HG02798 (cell line): ENCODE measurements around the gene COL18A1.

Experiments
- ATAC-seq: cut with Tn5 transposase; IDR thresholded peaks from one replicate; pipeline ENCODE4 v1.9.1; 2021; ENCODE audit warnings: mild to moderate bottlenecking; ENCODE audit not compliant: unreplicated experiment, poor library complexity

The COL18A1 gene

GRCh38 chr21:45449658-45450422 lies 44.9 kb downstream of the COL18A1 start:
- no peak for ATAC-seq

GRCh38 chr21:45450423-45451090 lies 45.6 kb downstream of the COL18A1 start:
- ATAC-seq = no peak

GRCh38 chr21:45451091-45451740 lies 46.3 kb downstream of the COL18A1 start:
- no peak for ATAC-seq

GRCh38 chr21:45451771-45452182 lies 46.8 kb downstream of the COL18A1 start:
- no peak for ATAC-seq

- no peak for ATAC-seq
These were observed 47.8 kb downstream of the COL18A1 start for GRCh38 chr21:45452696-45453307.

- ATAC-seq = no peak
These were observed 48.5 kb downstream of the COL18A1 start for GRCh38 chr21:45453308-45453950.

GRCh38 chr21:45454060-45454925 lies 49.3 kb downstream of the COL18A1 start:
- no peak for ATAC-seq

- ATAC-seq = no peak
These were observed 50.1 kb downstream of the COL18A1 start for GRCh38 chr21:45454926-45455673.

- ATAC-seq = no peak
These were observed 51.0 kb downstream of the COL18A1 start for GRCh38 chr21:45455674-45456583.

GRCh38 chr21:45456584-45457160 lies 51.7 kb downstream of the COL18A1 start:
- no peak for ATAC-seq

GRCh38 chr21:45457161-45457831 lies 52.3 kb downstream of the COL18A1 start:
- no peak for ATAC-seq

GRCh38 chr21:45457832-45458172 lies 52.8 kb downstream of the COL18A1 start:
- no peak for ATAC-seq

GRCh38 chr21:45458281-45459170 lies 53.6 kb downstream of the COL18A1 start:
- ATAC-seq = no peak

- ATAC-seq = no peak
These were observed 54.4 kb downstream of the COL18A1 start for GRCh38 chr21:45459171-45460010.

GRCh38 chr21:45460011-45460565 lies 55.1 kb downstream of the COL18A1 start:
- ATAC-seq = no peak
